ENCODE results near the gene MCCC1. TPM values are rescaled to one million over a fixed set of nuclear protein-coding genes. Genes with fewer than 3 reads are reported as not detected.

Gene MCCC1
- total and polyA plus RNA-seq, 10 of the 15 experiments (the other 5 are each of a cell fraction or from before 2014, with no cell fraction given), result 35.0 to 71.7 (median 47.0) TPM

DNA sequence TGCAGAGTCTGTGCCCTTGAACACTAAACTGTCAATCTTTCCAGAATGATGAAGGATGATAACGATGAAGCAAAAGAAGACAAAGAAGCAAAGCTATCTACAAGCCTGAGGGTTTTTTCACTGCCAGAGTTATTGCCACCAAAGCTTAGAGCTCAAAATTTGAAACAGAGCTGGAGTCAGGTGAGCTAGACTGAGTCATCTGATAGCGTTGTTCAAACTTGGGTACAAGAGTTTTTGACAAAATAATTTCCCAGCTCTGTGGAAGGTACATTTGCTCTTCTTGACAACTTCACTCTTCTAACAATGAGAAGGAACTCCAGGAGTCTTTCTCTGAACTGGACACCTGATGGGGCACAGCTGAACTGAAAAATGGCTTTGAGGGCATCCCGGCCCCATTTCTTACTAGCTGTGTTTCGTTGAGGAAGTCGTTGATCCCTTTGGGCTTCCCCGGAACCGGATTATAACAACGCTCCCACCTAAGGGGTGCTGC lies 715 bp downstream of the MCCC1 start (continued):
- TF ChIP-seq ZBTB4 (CRISPR knock-in tag; IDR thresholded peaks at IDR 0.05), result no peak

DNA sequence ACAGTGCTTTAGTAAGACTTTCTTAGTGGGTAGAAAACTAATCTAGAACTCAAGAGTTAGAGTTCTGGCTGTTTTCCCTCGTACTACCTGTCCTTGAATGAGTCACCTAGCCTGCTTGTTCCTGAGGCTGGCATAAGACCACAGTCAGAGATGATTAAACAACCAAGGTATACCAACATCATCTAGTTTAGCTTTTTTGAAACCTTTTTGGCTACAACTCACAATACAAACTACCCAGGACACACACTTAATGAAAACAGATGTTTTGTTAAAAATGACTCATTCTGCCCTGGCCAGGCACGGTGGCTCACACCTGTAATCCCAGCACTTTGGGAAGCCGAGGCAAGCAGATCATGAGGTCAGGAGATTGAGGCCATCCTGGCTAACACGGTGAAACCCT lies 4.6 kb downstream of the MCCC1 start:
- H3K79me2 ChIP-seq (ENCODE audit: control insufficient read depth, insufficient read depth, low read length), result peaks cover 20% of the 10 kb centered on the region
- no peak for FAIRE-seq
- ATAC-seq, result no peak
- H3K36me3 ChIP-seq (ENCODE audit: control insufficient read depth in 2 of 2, insufficient read depth in 2 of 2, low read length in 1 of 2), result peaks cover 2 to 6% of the 10 kb centered on the region in 2 experiments
- no peak overlapping the region for H3K4me2 ChIP-seq (ENCODE audit: control insufficient read depth, insufficient read depth)
- intact Hi-C loops (cut with micrococcal nuclease; ENCODE audit: unreplicated experiment), result loop anchor here (5.0 kb wide), 3 partner anchors 117 to 377 kb away; no protein-coding TSS in a partner anchor
- no peak overlapping the region for H3K4me3 ChIP-seq
- H3K9ac ChIP-seq (ENCODE audit: control insufficient read depth, insufficient read depth, low read length), result no peak overlapping the region
- TF ChIP-seq EGR1 (IDR thresholded peaks at IDR 0.05; ENCODE audit: borderline replicate concordance in 1 of 2, low read depth in 2 of 2, low read length in 2 of 2) (no peak), TAF1 (IDR thresholded peaks at IDR 0.05; ENCODE audit: borderline replicate concordance, low read depth, low read length) (no peak), ZNF207 (IDR thresholded peaks at IDR 0.05; ENCODE audit: borderline replicate concordance) (no peak), TCF12 (IDR thresholded peaks at IDR 0.05; ENCODE audit: low read depth, low read length) (no peak), YY1 (IDR thresholded peaks at IDR 0.05; ENCODE audit: low read depth, low read length) (no peak), KDM1A (IDR thresholded peaks at IDR 0.05; ENCODE audit: borderline replicate concordance) (no peak), SRF (IDR thresholded peaks at IDR 0.05; ENCODE audit: low read depth in 2 of 2, low read length in 2 of 2) (no peak), RCOR1 (conservative IDR thresholded peaks at IDR 0.05; ENCODE audit: low read depth, low read length) (no peak), BMI1 (IDR thresholded peaks at IDR 0.05; ENCODE audit: borderline replicate concordance) (no peak), TBL1XR1 (IDR thresholded peaks at IDR 0.05; ENCODE audit: low read depth, low read length) (no peak)
- BruUV-seq (replicated peaks), result no TSS peak
- ChIA-PET SMC1A (ENCODE audit: uncharacterized antibody, unreplicated experiment) (interaction anchor here (0.7 kb wide), 1 partner anchor 48 kb away, joined by 3 read pairs; no protein-coding TSS in a partner anchor), CTCF (interaction anchor here (5.5 kb wide), 1 partner anchor 10 kb away, joined by 79 read pairs; no protein-coding TSS in a partner anchor), RAD21 (ENCODE audit: unreplicated experiment) (interaction anchor here (1.2 kb wide), 1 partner anchor 381 kb away, joined by 3 read pairs; no protein-coding TSS in a partner anchor), POLR2A (no interaction called here)
- peaks cover 1% of the 10 kb centered on the region for H3K4me1 ChIP-seq (ENCODE audit: control insufficient read depth, insufficient read depth, low read length)
- WGBS (ENCODE audit: insufficient coverage, insufficient replicate concordance, low lambda C conversion rate, missing lambda C conversion rate), result 80% methylated on average over 4 of the region's 4 CpGs
- in situ Hi-C loops (cut with MboI), result no loop called here
- no peak for DNase-seq (ENCODE audit: low read depth, low spot score)
- no peaks in the 10 kb centered on the region for H4K20me1 ChIP-seq (ENCODE audit: control insufficient read depth, insufficient read depth)
- no peaks in the 10 kb centered on the region for H3K27me3 ChIP-seq (replicated peaks in 1 of 2; ENCODE audit: control insufficient read depth in 2 of 2, insufficient read depth in 2 of 2, low read length in 1 of 2)
- H3K27ac ChIP-seq (ENCODE audit: control insufficient read depth, insufficient read depth), result no peak overlapping the region
- H3K9me3 ChIP-seq (replicated peaks; ENCODE audit: control insufficient read depth, insufficient read depth, low read length), result no peaks in the 10 kb centered on the region
- no peak overlapping the region for H2AFZ ChIP-seq (ENCODE audit: control insufficient read depth, low read depth, low read length)

Data from GM12878 (cell line).